Fibroblast of the aortic adventitia (primary cell): ENCODE measurements around the gene TEX29. TPM values are rescaled to one million over a fixed set of nuclear protein-coding genes. Genes with fewer than 3 reads are reported as not detected.

ENCODE experiments used
- DNase-seq: peaks from one replicate; pipeline ENCODE4 v3.0.0-alpha.2; 2010; ENCODE audit warnings: low read depth
- H3K4me3 ChIP-seq: 2 replicates; pipeline ENCODE4 v1.5.1; 2011; ENCODE audit warnings: low read depth, mild to moderate bottlenecking, control low read depth, low read length, moderate library complexity
- total RNA-seq: library from RNA; depleted of rRNA; stranded (reverse); fragments of >200 nt; gene quantifications from 2 replicates; pipeline ENCODE4 v1.2.3, GENCODE V29; 2012; ENCODE audit warnings: low replicate concordance
- TF ChIP-seq, protein P1 (sequence below): IDR thresholded peaks from 2 replicates; pipeline ENCODE4 v1.5.1; 2011; ENCODE audit warnings: mild to moderate bottlenecking, low read length, control low read depth, inconsistent platforms; ENCODE audit not compliant: insufficient read depth

TEX29 gene
- total RNA-seq, 1 donor, result not detected

DNA sequence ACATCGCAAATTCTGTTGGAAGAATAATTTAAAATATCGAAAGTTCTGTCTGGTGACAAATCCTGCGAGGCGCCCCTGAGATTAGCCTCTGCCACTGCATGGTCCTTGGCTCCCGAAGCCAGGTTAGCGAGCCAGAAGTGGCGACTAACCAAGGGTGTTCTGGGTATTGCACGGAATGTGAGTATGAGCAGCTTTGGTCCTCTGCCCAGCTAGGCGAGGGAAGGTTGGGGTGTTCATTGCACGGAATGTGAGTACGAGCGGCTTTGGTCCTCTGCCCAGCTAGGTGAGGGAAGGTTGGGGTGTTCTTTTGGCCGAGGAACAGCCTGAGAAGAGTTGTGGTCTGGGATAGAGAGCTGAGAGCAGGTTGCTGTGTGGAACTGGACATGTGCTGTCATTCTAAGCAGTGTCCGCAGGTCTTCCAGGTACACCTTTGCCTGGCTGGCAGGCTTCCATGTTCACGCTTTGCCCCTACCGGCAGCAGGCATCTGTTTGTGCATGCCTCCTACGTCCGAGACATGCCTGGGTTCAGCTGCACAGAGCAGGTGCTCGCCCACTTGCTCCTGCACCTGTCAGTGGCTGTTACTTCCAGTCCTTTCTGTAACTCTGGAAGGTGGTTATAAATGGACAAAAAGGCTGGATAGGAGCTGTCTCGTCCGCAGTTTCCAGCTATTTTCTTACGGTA lies 18.3 kb upstream of the TEX29 start:
- TF ChIP-seq, protein P1, sequence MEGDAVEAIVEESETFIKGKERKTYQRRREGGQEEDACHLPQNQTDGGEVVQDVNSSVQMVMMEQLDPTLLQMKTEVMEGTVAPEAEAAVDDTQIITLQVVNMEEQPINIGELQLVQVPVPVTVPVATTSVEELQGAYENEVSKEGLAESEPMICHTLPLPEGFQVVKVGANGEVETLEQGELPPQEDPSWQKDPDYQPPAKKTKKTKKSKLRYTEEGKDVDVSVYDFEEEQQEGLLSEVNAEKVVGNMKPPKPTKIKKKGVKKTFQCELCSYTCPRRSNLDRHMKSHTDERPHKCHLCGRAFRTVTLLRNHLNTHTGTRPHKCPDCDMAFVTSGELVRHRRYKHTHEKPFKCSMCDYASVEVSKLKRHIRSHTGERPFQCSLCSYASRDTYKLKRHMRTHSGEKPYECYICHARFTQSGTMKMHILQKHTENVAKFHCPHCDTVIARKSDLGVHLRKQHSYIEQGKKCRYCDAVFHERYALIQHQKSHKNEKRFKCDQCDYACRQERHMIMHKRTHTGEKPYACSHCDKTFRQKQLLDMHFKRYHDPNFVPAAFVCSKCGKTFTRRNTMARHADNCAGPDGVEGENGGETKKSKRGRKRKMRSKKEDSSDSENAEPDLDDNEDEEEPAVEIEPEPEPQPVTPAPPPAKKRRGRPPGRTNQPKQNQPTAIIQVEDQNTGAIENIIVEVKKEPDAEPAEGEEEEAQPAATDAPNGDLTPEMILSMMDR, result no peak
- DNase-seq, result no peak
- H3K4me3 ChIP-seq, result no peak overlapping the region

DNA sequence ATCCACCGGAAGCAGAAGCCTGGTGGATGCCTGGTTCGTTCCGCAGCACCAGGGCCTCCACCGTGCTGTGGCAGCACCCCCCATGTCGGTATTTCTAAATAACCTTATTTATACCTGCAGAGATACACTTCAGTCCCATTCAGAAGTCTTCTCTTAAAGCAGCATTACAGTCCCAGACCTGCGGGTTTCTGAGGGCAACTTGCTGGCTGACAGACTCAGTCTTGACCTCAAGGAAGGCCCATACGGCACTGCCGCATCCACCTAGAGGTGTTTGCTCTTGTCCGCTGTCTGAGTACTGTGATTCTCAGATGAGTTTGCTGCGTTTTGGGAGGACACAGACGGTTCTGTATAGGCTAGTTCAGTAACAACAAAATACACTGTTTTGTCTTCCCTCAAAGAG lies 16.9 kb upstream of the TEX29 start:
- DNase-seq, result no peak
- TF ChIP-seq, protein P1, result no peak
- H3K4me3 ChIP-seq, result no peak overlapping the region

DNA sequence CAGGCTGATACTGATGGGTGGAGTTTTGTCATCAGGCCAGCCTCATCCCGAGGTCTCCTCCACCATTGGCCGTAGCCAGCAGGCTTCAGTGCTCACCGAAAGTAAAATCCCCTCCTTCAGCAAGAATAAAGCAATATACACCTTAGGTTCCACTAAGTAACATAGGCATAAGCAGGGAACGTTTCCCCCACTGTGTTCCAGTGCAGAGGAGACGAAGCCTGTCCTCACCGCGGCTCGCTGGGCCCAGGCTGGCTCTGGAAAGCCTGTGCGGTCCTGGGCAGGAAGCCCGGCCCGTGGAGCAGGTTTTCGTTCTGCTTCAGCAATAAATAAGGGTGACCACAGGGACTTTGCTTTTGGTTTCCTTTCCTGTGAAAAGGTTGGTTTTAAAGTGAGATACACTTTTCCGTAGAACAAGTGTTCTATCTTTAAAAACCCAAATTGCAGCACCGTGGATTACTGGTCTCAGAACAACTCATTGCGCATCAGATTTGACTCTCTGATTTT lies 16.3 kb upstream of the TEX29 start:
- no peak for DNase-seq
- H3K4me3 ChIP-seq, result no peak overlapping the region
- TF ChIP-seq, protein P1, result no peak

DNA sequence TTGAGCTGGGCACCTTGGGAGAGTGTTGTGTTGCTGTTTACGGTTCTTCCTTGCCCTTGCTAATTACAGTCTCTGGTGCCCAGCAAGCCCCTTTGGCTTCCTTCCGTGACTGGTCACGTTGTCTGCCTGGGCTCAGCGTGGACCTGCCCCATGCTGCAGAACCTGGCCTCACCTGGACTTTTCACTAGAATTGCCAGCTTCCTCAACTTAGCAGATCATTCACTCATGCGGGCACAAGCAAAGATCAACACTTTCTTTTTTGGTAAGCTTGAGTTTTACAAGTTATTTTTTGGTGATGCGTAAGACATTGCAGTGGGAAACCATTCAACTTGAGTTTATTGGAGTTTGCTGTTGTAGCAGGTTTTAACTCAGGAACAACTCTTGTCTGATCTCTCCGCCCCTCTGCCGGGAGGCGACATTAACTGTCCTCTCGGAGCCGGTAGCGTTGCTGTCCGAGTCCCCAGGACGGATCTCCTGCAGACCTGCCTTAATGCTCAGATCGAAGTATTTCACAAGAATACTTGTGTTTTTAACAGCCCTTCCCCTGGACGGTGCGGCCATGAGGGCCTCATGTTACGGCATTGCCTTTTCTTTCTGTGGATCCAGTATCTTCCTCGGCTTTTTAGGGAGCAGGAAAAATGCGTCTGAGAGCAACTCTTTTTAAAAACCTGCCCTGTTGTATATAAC lies 15.7 kb upstream of the TEX29 start:
- H3K4me3 ChIP-seq, result no peak overlapping the region
- no peak for DNase-seq
- TF ChIP-seq, protein P1, result no peak

DNA sequence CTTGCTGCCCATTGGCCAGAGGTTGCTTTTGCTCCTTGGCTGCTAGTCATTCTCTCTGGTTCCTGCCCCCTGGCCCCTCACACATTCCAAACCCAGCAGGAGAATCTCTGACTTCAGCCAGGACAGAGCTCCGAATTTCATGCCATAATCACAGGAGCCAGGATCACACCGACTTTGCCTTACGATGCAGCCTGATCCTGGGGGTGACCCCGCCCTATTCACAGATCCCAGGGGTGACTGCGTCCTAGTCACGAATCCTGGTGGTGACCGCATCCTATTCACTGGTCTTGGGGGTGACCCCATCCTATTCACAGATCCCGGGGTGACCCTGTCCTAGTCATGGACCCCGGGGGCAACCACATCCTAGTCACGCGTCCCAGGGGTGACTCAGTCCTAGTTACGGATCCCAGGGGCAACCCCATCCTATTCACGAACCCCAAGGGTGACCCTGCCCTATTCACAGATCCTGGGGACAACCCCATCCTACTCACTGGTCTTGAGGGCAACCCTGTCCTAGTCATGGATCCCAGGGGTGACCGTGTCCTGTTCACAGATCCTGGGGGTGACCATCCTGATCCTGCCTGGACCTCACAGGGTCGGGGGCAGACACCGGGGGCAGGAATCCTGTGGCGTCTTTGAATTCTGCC lies 7.4 kb upstream of the TEX29 start:
- no peak for DNase-seq
- TF ChIP-seq, protein P1, result no peak
- no peak overlapping the region for H3K4me3 ChIP-seq

DNA sequence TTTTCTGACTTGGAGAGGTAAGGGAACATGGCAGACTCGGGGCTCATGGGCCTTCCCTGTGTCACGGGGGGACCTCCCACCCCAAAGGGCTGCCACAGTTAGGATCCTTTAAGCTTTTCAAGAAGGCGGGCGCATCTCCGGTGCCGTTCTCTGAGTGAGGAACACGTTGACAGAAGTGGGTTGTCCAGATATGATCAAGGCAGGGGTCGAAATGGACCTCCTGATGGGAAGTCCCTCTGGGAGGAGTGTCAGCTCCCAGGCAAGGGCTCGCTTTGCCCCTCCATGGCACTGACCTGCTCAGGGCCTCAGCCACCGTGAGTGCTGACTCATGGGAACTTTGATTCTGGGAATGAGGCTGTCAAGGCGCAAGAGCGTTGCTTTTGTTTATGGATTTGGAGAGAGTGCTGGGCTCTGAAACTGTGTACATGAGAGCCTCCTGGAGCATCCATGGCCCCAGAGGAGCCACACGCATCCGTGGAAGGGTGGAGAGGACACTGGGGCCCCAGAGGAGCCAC lies 6.5 kb upstream of the TEX29 start:
- TF ChIP-seq, protein P1, result no peak
- no peak for DNase-seq

More for the DNA sequence above, 6.5 kb upstream of the TEX29 start:
- H3K4me3 ChIP-seq, result no peak overlapping the region
